IMR-90 (cell line): ENCODE measurements around the gene CSNK2B. TPM values are rescaled to one million over a fixed set of nuclear protein-coding genes. Genes with fewer than 3 reads are reported as not detected.
A peak's percentile ranks its signal among the peaks of the same experiment; 100 is the strongest.

Experiments used
- ATAC-seq: fragments of 200-7000 bp; cut with Tn5 transposase; 2 replicates; pipeline ENCODE4 v1.9.1; 2020; ENCODE audit warnings: low read depth, mild to moderate bottlenecking, moderate library complexity
- BruUV-seq: library from RNA; stranded (reverse); fragments of 400-500 nt; replicated peaks from 2 replicates; lab custom pipeline; 2021; lab: Mats Ljungman, UMichigan
- CTCF ChIA-PET: fragments of 300-600 bp; formaldehyde crosslinking; extraction: SDS; loops from one replicate; lab custom pipeline; 2021; ENCODE audit warnings: antibody characterized with exemption; lab: Yijun Ruan, JAX
- POLR2A ChIA-PET: fragments of 300-600 bp; sonication (Branson Sonifier 250); formaldehyde crosslinking; loops from one replicate; lab custom pipeline; 2022; ENCODE audit warnings: antibody characterized with exemption; ENCODE audit not compliant: unreplicated experiment; lab: Charles Lee
- DNase-seq: peaks from one replicate; pipeline ENCODE4 v3.0.0; 2013
- H2AFZ ChIP-seq: replicated peaks from 2 replicates; pipeline ENCODE3; 2013; ENCODE audit warnings: low read length, mild to moderate bottlenecking; ENCODE audit not compliant: poor library complexity
- H2AK5ac ChIP-seq: 2 replicates; pipeline ENCODE4 v1.6.1; 2013; ENCODE audit warnings: low read depth, low read length, inconsistent platforms
- H2AK9ac ChIP-seq: replicated peaks from 2 replicates; pipeline ENCODE3; 2013; ENCODE audit warnings: mild to moderate bottlenecking, low read depth, low read length, moderate library complexity; ENCODE audit not compliant: poor library complexity
- H2BK120ac ChIP-seq: 2 replicates; pipeline ENCODE4 v1.6.1; 2013; ENCODE audit warnings: low read depth, low read length, inconsistent platforms
- H2BK15ac ChIP-seq: 3 replicates; pipeline ENCODE4 v1.6.1; 2013; ENCODE audit warnings: low read depth, low read length, inconsistent platforms
- H2BK20ac ChIP-seq: 2 replicates; pipeline ENCODE4 v1.6.1; 2013; ENCODE audit warnings: low read depth, mild to moderate bottlenecking, inconsistent platforms, low read length, moderate library complexity
- H2BK5ac ChIP-seq: 2 replicates; pipeline ENCODE4 v1.6.1; 2013; ENCODE audit warnings: mild to moderate bottlenecking, low read depth, low read length, inconsistent platforms; ENCODE audit not compliant: poor library complexity, severe bottlenecking
- H3K14ac ChIP-seq: replicated peaks from 2 replicates; pipeline ENCODE4 v1.6.1; 2013; ENCODE audit warnings: low read depth, low read length, inconsistent platforms
- H3K18ac ChIP-seq: 2 replicates; pipeline ENCODE4 v1.6.1; 2013; ENCODE audit warnings: low read depth, low read length, control low read depth
- H3K23ac ChIP-seq: 2 replicates; pipeline ENCODE4 v1.6.1; 2013; ENCODE audit warnings: low read depth, low read length, inconsistent platforms
- H3K27ac ChIP-seq: 2 replicates; pipeline ENCODE4 v1.5.1; 2013; ENCODE audit warnings: mild to moderate bottlenecking, control low read depth, low read length; ENCODE audit not compliant: insufficient read depth
- H3K27me3 ChIP-seq: 2 replicates; pipeline ENCODE4 v1.6.1; 2013; ENCODE audit warnings: low read length; ENCODE audit not compliant: control insufficient read depth, insufficient read depth
- H3K36me3 ChIP-seq: 2 replicates; pipeline ENCODE4 v1.6.1; 2013; ENCODE audit warnings: low read length, mixed read lengths; ENCODE audit not compliant: control insufficient read depth, insufficient read depth
- H3K4ac ChIP-seq: 2 replicates; pipeline ENCODE4 v1.6.1; 2013; ENCODE audit warnings: low read depth, low read length, inconsistent platforms
- H3K4me1 ChIP-seq: 2 replicates; pipeline ENCODE4 v1.6.1; 2013; ENCODE audit warnings: low read length, mixed read lengths; ENCODE audit not compliant: control insufficient read depth, insufficient read depth
- H3K4me2 ChIP-seq: 2 replicates; pipeline ENCODE4 v1.6.1; 2013; ENCODE audit warnings: low read depth, mild to moderate bottlenecking, control low read depth, low read length, moderate library complexity
- H3K4me3 ChIP-seq: 2 replicates; pipeline ENCODE4 v1.5.1; 2013; ENCODE audit warnings: low read depth, mild to moderate bottlenecking, control low read depth, low read length, moderate library complexity; ENCODE audit not compliant: insufficient read depth
- H3K56ac ChIP-seq: 2 replicates; pipeline ENCODE4 v1.6.1; 2013; ENCODE audit warnings: low read length, inconsistent platforms; ENCODE audit not compliant: insufficient read depth; ENCODE audit errors: extremely low read depth
- H3K79me1 ChIP-seq, 2 experiments: 2 replicates each; pipeline ENCODE4 v1.6.1; 2013; ENCODE audit warnings: low read length in 2 of 2, inconsistent platforms in 1 of 2, low read depth in 1 of 2
- H3K9ac ChIP-seq: 2 replicates; pipeline ENCODE4 v1.6.1; 2013; ENCODE audit warnings: low read depth, low read length, control low read depth
- H3K9me1 ChIP-seq: 2 replicates; pipeline ENCODE4 v1.6.1; 2013; ENCODE audit warnings: low read length, inconsistent platforms; ENCODE audit not compliant: insufficient read depth
- H3K9me3 ChIP-seq: 2 replicates; pipeline ENCODE4 v1.6.1; 2013; ENCODE audit warnings: low read length; ENCODE audit not compliant: control insufficient read depth, insufficient read depth
- H4K20me1 ChIP-seq: 2 replicates; pipeline ENCODE4 v1.6.1; 2013; ENCODE audit warnings: low read length, inconsistent platforms; ENCODE audit not compliant: insufficient read depth
- H4K5ac ChIP-seq: 2 replicates; pipeline ENCODE4 v1.6.1; 2013; ENCODE audit warnings: mild to moderate bottlenecking, low read depth, low read length, control low read depth
- H4K8ac ChIP-seq, 2 experiments: 2 replicates each; pipeline ENCODE4 v1.6.1; 2013; ENCODE audit warnings: low read depth in 2 of 2, low read length in 2 of 2, control low read depth in 1 of 2, inconsistent platforms in 1 of 2
- H4K91ac ChIP-seq: 2 replicates; pipeline ENCODE4 v1.6.1; 2013; ENCODE audit warnings: low read depth, low read length, inconsistent platforms; ENCODE audit not compliant: insufficient read depth
- CEBPB ChIP-seq: IDR thresholded peaks from 2 replicates; pipeline ENCODE4 v1.6.1; 2012; ENCODE audit warnings: low read depth, low read length, improper control_type of control experiment
- CTCF ChIP-seq: conservative IDR thresholded peaks from 2 replicates; pipeline ENCODE4 v1.5.1; 2012; ENCODE audit warnings: mild to moderate bottlenecking, low read depth, low read length, improper control_type of control experiment
- RCOR1 ChIP-seq: IDR thresholded peaks from 2 replicates; pipeline ENCODE4 v1.6.1; 2012; ENCODE audit warnings: mild to moderate bottlenecking, low read length, improper control_type of control experiment; ENCODE audit not compliant: insufficient replicate concordance
- WGBS, 2 experiments: methylation state at CpG; one replicate each; pipeline versions ENCODE4 v1.1.5 to v1.1.7; 2013; ENCODE audit warnings: missing lambda C conversion rate in 2 of 2; ENCODE audit not compliant: insufficient read length in 1 of 2; ENCODE audit errors: extremely low coverage in 2 of 2; 5-methylcytosine and 5-hydroxymethylcytosine counted together
- dilution Hi-C: fragments of 300-500 bp; cut with HindIII; formaldehyde crosslinking; loops from one replicate; pipeline ENCODE4 v1.14.3; 2018; ENCODE audit warnings: low sequenced_read_pairs; ENCODE audit not compliant: unreplicated experiment
- in situ Hi-C: fragments of 300-500 bp; cut with MboI; formaldehyde crosslinking; loops from 3 replicates; pipeline ENCODE4 v1.14.3; 2019; ENCODE audit warnings: low sequenced_read_pairs, inconsistent platforms, mixed read lengths
- intact Hi-C: fragments of 100-400 bp; cut with micrococcal nuclease; formaldehyde crosslinking; loops from 2 replicates; pipeline ENCODE4 v1.10.0; 2022
- polyA plus RNA-seq, 3 experiments: library from polyadenylated mRNA; depleted of rRNA; stranded (reverse); fragments of >200 nt; gene quantifications; 2 replicates each; pipeline ENCODE4 v1.2.3, GENCODE V29; 2012; ENCODE audit warnings: low replicate concordance in 1 of 3
- total RNA-seq: library from RNA; depleted of rRNA; stranded (reverse); fragments of >200 nt; gene quantifications from 2 replicates; pipeline ENCODE4 v1.2.3, GENCODE V29; 2012

The CSNK2B gene
- total and polyA plus RNA-seq, 2 of the 4 experiments (the other 2 are of a cell fraction): 194 to 240 TPM

GRCh38 chr6:31689249-31690110 lies 23.6 kb downstream of the CSNK2B start:
- H3K36me3 ChIP-seq: peaks cover 72% of the 10 kb centered on the region
- H4K8ac ChIP-seq: no peak overlapping the region
- no peak overlapping the region for H2BK120ac ChIP-seq
- H3K4me3 ChIP-seq: no peak overlapping the region
- H3K56ac ChIP-seq: no peak overlapping the region
- no peak overlapping the region for H3K9ac ChIP-seq
- no peak overlapping the region for H2BK15ac ChIP-seq
- H3K14ac ChIP-seq: no peak overlapping the region
- no peak overlapping the region for H2BK20ac ChIP-seq
- BruUV-seq: no TSS peak
- TF ChIP-seq RCOR1 (no peak), CEBPB (no peak), CTCF (0 out of 2 replicates have a peak, but pooled peaks have one; percentile 26)
- 60% methylated on average over 1 of the region's 11 CpGs; no CpG with 5 or more reads in 1 of the 2 experiments for WGBS, 2 experiments
- POLR2A ChIA-PET: no interaction called here
- H2AK9ac ChIP-seq: no peak overlapping the region
- H3K4me2 ChIP-seq: no peak overlapping the region
- H4K20me1 ChIP-seq: no peaks in the 10 kb centered on the region
- CTCF ChIA-PET: interaction anchor here (0.8 kb wide), 1 partner anchor 13 kb away, joined by 3 read pairs; no protein-coding TSS in a partner anchor
- no peak overlapping the region for H2BK5ac ChIP-seq
- no peak overlapping the region for H2AFZ ChIP-seq
- peaks cover 4 to 6% of the 10 kb centered on the region in 2 experiments; a peak in 2 of 4 replicates for H3K79me1 ChIP-seq
- no peak overlapping the region for H3K18ac ChIP-seq
- no peak overlapping the region for H2AK5ac ChIP-seq
- no peaks in the 10 kb centered on the region for H3K4me1 ChIP-seq
- H4K91ac ChIP-seq: no peak overlapping the region
- intact Hi-C loops: no loop called here
- in situ Hi-C loops: loop anchor here (10.0 kb wide), 2 partner anchors 145 to 255 kb away; partner anchors contain the start of gene CFB
- ATAC-seq (peak; percentile 48; the same call in 1 of the 2 replicates), DNase-seq (no peak)
- no peak overlapping the region for H3K23ac ChIP-seq
- no peaks in the 10 kb centered on the region for H3K9me1 ChIP-seq
- no peaks in the 10 kb centered on the region for H3K9me3 ChIP-seq
- H4K5ac ChIP-seq: no peak overlapping the region
- no peaks in the 10 kb centered on the region for H3K27me3 ChIP-seq
- dilution Hi-C loops: no loop called here
- H3K27ac ChIP-seq: no peak overlapping the region
- no peak overlapping the region for H3K4ac ChIP-seq
